DND-41 (cell line): Measurements from ENCODE around the gene LEMD2.

ENCODE experiments used
- CTCF ChIP-seq: IDR thresholded peaks from 2 replicates; pipeline ENCODE4 v1.5.1; 2012; ENCODE audit warnings: borderline replicate concordance, low read length, moderate library complexity, mild to moderate bottlenecking; ENCODE audit not compliant: poor library complexity, severe bottlenecking; ENCODE audit errors: extremely low read depth
- EZH2 ChIP-seq: IDR thresholded peaks from 3 replicates; pipeline ENCODE4 v1.6.1; 2012; ENCODE audit warnings: borderline replicate concordance, low read depth, mild to moderate bottlenecking, moderate library complexity, low read length, inconsistent platforms; ENCODE audit not compliant: severe bottlenecking

- TF ChIP-seq CTCF (no peak), EZH2 (no peak)
Observed at GRCh38 chr6:33725891-33726673, 62.8 kb downstream of the LEMD2 start.
